HEK293 (cell line): ENCODE data around the gene TAS2R38.

Experiments
- GLI2 ChIP-seq: fragments of 450-650 bp; formaldehyde crosslinking; IDR thresholded peaks from 2 replicates; pipeline ENCODE4; 2017; ENCODE audit warnings: missing biosample characterization, missing genetic modification characterization, low read depth, borderline replicate concordance
- TCF7L2 ChIP-seq: IDR thresholded peaks from 2 replicates; pipeline ENCODE4 v1.6.1; 2011; ENCODE audit warnings: low read depth, mild to moderate bottlenecking, inconsistent platforms, low read length, moderate library complexity, borderline replicate concordance
- WT1 ChIP-seq: fragments of 450-650 bp; formaldehyde crosslinking; IDR thresholded peaks from 2 replicates; pipeline ENCODE4 v1.5.1; 2016; ENCODE audit warnings: missing biosample characterization, missing genetic modification characterization
- ZNF121 ChIP-seq: fragments of 450-650 bp; formaldehyde crosslinking; IDR thresholded peaks from 2 replicates; pipeline ENCODE4 v1.5.1; 2016; ENCODE audit warnings: missing biosample characterization, missing genetic modification characterization
- ZNF132 ChIP-seq: fragments of 450-650 bp; formaldehyde crosslinking; IDR thresholded peaks from 2 replicates; pipeline ENCODE4 v1.5.1; 2017; ENCODE audit warnings: missing biosample characterization, missing genetic modification characterization, borderline replicate concordance
- ZNF157 ChIP-seq: fragments of 450-650 bp; formaldehyde crosslinking; IDR thresholded peaks from 2 replicates; pipeline ENCODE4 v1.5.1; 2016; ENCODE audit warnings: missing biosample characterization, missing genetic modification characterization
- ZNF211 ChIP-seq: fragments of 450-650 bp; formaldehyde crosslinking; IDR thresholded peaks from 2 replicates; pipeline ENCODE4 v1.5.1; 2016; ENCODE audit warnings: low read depth, missing biosample characterization, missing genetic modification characterization
- ZNF292 ChIP-seq: fragments of 450-650 bp; formaldehyde crosslinking; IDR thresholded peaks from 2 replicates; pipeline ENCODE4 v1.5.1; 2016; ENCODE audit warnings: low read depth, missing biosample characterization, missing genetic modification characterization, borderline replicate concordance
- ZNF416 ChIP-seq: fragments of 450-650 bp; formaldehyde crosslinking; IDR thresholded peaks from 2 replicates; pipeline ENCODE4 v1.5.1; 2016; ENCODE audit warnings: missing biosample characterization, missing genetic modification characterization
- ZNF426 ChIP-seq: fragments of 450-650 bp; formaldehyde crosslinking; IDR thresholded peaks from 2 replicates; pipeline ENCODE4 v1.5.1; 2017; ENCODE audit warnings: missing biosample characterization, missing genetic modification characterization, mild to moderate bottlenecking, inconsistent platforms, moderate library complexity
- ZNF510 ChIP-seq: fragments of 450-650 bp; formaldehyde crosslinking; IDR thresholded peaks from 2 replicates; pipeline ENCODE4 v1.5.1; 2018; ENCODE audit warnings: mild to moderate bottlenecking, missing genetic modification characterization, missing biosample characterization; ENCODE audit not compliant: insufficient replicate concordance
- ZNF529 ChIP-seq: fragments of 450-650 bp; formaldehyde crosslinking; IDR thresholded peaks from 2 replicates; pipeline ENCODE4 v1.5.1; 2017; ENCODE audit warnings: missing genetic modification characterization, missing biosample characterization; ENCODE audit not compliant: insufficient replicate concordance
- ZNF596 ChIP-seq: fragments of 450-650 bp; IDR thresholded peaks from 2 replicates; pipeline ENCODE4 v1.5.0; 2018; ENCODE audit warnings: missing biosample characterization, mild to moderate bottlenecking, missing genetic modification characterization, moderate library complexity
- ZNF654 ChIP-seq: fragments of 450-650 bp; formaldehyde crosslinking; IDR thresholded peaks from 2 replicates; pipeline ENCODE4 v1.5.1; 2016; ENCODE audit warnings: low read depth, missing biosample characterization, missing genetic modification characterization
- TF ChIP-seq, protein P1 (sequence below): fragments of 450-650 bp; formaldehyde crosslinking; IDR thresholded peaks from 2 replicates; pipeline ENCODE4 v1.5.0; 2017; ENCODE audit warnings: missing biosample characterization, missing genetic modification characterization, borderline replicate concordance
- TF ChIP-seq, protein P2 (sequence below): fragments of 450-650 bp; formaldehyde crosslinking; IDR thresholded peaks from 2 replicates; pipeline ENCODE4 v1.5.1; 2017; ENCODE audit warnings: missing biosample characterization, missing genetic modification characterization
- TF ChIP-seq, protein P3 (sequence below): fragments of 450-650 bp; formaldehyde crosslinking; IDR thresholded peaks from 2 replicates; pipeline ENCODE4 v1.5.1; 2016; ENCODE audit warnings: missing biosample characterization, missing genetic modification characterization
- TF ChIP-seq, protein P4 (sequence below): fragments of 450-650 bp; formaldehyde crosslinking; IDR thresholded peaks from 2 replicates; pipeline ENCODE4 v1.5.1; 2016; ENCODE audit warnings: missing biosample characterization, missing genetic modification characterization
- TF ChIP-seq, protein P5 (sequence below): fragments of 450-650 bp; formaldehyde crosslinking; IDR thresholded peaks from 2 replicates; pipeline ENCODE4 v1.5.1; 2016; ENCODE audit warnings: missing biosample characterization, missing genetic modification characterization
- TF ChIP-seq, protein P6 (sequence below): fragments of 450-650 bp; formaldehyde crosslinking; IDR thresholded peaks from 2 replicates; pipeline ENCODE4 v1.5.1; 2016; ENCODE audit warnings: missing biosample characterization, missing genetic modification characterization
- TF ChIP-seq, protein P7 (sequence below): fragments of 450-650 bp; formaldehyde crosslinking; IDR thresholded peaks from 2 replicates; pipeline ENCODE4 v1.5.1; 2017; ENCODE audit warnings: missing biosample characterization, mild to moderate bottlenecking, missing genetic modification characterization, moderate library complexity

Gene TAS2R38

DNA sequence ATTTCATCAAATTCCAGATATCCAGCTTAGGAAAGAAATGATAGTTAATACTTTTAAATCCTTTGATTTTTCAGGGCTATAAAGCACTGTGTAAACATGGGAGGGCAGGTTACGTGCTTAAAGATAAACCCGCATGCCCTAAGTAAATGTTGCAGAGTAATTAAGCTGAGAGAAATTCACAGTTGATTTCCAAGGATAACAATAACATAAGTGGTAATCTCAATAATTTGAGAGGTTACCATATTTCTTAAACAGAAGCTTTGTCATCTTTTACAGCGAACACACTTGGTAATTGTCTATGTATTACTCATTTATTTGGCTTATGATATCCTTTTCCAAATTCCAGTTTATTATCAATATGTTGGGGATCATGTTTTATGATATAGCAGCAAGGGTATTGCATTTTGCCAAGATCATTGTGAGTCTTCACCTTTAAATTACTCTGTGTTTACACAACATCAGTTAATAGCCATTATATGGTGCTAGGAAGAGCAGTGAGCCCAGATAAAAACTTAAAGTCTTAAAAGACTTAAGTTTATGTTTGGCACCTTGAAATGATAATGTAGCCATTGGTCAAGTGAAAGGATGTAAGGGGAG lies 37.5 kb upstream of the TAS2R38 start (continued):
- TF ChIP-seq, protein P1, sequence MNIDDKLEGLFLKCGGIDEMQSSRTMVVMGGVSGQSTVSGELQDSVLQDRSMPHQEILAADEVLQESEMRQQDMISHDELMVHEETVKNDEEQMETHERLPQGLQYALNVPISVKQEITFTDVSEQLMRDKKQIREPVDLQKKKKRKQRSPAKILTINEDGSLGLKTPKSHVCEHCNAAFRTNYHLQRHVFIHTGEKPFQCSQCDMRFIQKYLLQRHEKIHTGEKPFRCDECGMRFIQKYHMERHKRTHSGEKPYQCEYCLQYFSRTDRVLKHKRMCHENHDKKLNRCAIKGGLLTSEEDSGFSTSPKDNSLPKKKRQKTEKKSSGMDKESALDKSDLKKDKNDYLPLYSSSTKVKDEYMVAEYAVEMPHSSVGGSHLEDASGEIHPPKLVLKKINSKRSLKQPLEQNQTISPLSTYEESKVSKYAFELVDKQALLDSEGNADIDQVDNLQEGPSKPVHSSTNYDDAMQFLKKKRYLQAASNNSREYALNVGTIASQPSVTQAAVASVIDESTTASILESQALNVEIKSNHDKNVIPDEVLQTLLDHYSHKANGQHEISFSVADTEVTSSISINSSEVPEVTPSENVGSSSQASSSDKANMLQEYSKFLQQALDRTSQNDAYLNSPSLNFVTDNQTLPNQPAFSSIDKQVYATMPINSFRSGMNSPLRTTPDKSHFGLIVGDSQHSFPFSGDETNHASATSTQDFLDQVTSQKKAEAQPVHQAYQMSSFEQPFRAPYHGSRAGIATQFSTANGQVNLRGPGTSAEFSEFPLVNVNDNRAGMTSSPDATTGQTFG = no peak
- TF ChIP-seq ZNF654 (tag by site-specific recombination) (no peak), ZNF596 (tag by site-specific recombination) (no peak), ZNF211 (tag by site-specific recombination) (no peak), ZNF292 (tag by site-specific recombination) (no peak), ZNF157 (no peak), GLI2 (0 out of 2 replicates have a peak, but pooled peaks have one; percentile 19), ZNF416 (tag by site-specific recombination) (no peak), ZNF510 (tag by site-specific recombination) (no peak), ZNF529 (tag by site-specific recombination) (no peak), ZNF121 (no peak), TCF7L2 (peak; percentile 94), ZNF426 (tag by site-specific recombination) (no peak), ZNF132 (tag by site-specific recombination) (no peak), WT1 (tag by site-specific recombination) (peak; percentile 87)
- TF ChIP-seq, protein P2, sequence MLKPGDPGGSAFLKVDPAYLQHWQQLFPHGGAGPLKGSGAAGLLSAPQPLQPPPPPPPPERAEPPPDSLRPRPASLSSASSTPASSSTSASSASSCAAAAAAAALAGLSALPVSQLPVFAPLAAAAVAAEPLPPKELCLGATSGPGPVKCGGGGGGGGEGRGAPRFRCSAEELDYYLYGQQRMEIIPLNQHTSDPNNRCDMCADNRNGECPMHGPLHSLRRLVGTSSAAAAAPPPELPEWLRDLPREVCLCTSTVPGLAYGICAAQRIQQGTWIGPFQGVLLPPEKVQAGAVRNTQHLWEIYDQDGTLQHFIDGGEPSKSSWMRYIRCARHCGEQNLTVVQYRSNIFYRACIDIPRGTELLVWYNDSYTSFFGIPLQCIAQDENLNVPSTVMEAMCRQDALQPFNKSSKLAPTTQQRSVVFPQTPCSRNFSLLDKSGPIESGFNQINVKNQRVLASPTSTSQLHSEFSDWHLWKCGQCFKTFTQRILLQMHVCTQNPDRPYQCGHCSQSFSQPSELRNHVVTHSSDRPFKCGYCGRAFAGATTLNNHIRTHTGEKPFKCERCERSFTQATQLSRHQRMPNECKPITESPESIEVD = 0 out of 2 replicates have a peak, but pooled peaks have one; percentile 27
- TF ChIP-seq, protein P3, sequence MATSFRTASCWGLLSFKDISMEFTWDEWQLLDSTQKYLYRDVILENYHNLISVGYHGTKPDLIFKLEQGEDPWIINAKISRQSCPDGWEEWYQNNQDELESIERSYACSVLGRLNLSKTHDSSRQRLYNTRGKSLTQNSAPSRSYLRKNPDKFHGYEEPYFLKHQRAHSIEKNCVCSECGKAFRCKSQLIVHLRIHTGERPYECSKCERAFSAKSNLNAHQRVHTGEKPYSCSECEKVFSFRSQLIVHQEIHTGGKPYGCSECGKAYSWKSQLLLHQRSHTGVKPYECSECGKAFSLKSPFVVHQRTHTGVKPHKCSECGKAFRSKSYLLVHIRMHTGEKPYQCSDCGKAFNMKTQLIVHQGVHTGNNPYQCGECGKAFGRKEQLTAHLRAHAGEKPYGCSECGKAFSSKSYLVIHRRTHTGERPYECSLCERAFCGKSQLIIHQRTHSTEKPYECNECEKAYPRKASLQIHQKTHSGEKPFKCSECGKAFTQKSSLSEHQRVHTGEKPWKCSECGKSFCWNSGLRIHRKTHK (tag by site-specific recombination) = no peak
- TF ChIP-seq, protein P4, sequence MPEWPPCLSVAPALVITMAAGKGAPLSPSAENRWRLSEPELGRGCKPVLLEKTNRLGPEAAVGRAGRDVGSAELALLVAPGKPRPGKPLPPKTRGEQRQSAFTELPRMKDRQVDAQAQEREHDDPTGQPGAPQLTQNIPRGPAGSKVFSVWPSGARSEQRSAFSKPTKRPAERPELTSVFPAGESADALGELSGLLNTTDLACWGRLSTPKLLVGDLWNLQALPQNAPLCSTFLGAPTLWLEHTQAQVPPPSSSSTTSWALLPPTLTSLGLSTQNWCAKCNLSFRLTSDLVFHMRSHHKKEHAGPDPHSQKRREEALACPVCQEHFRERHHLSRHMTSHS (tag by site-specific recombination) = no peak
- TF ChIP-seq, protein P5, sequence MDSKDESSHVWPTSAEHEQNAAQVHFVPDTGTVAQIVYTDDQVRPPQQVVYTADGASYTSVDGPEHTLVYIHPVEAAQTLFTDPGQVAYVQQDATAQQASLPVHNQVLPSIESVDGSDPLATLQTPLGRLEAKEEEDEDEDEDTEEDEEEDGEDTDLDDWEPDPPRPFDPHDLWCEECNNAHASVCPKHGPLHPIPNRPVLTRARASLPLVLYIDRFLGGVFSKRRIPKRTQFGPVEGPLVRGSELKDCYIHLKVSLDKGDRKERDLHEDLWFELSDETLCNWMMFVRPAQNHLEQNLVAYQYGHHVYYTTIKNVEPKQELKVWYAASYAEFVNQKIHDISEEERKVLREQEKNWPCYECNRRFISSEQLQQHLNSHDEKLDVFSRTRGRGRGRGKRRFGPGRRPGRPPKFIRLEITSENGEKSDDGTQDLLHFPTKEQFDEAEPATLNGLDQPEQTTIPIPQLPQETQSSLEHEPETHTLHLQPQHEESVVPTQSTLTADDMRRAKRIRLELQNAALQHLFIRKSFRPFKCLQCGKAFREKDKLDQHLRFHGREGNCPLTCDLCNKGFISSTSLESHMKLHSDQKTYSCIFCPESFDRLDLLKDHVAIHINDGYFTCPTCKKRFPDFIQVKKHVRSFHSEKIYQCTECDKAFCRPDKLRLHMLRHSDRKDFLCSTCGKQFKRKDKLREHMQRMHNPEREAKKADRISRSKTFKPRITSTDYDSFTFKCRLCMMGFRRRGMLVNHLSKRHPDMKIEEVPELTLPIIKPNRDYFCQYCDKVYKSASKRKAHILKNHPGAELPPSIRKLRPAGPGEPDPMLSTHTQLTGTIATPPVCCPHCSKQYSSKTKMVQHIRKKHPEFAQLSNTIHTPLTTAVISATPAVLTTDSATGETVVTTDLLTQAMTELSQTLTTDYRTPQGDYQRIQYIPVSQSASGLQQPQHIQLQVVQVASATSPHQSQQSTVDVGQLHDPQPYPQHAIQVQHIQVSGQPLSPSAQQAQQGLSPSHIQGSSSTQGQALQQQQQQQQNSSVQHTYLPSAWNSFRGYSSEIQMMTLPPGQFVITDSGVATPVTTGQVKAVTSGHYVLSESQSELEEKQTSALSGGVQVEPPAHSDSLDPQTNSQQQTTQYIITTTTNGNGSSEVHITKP (tag by site-specific recombination) = no peak
- TF ChIP-seq, protein P6, sequence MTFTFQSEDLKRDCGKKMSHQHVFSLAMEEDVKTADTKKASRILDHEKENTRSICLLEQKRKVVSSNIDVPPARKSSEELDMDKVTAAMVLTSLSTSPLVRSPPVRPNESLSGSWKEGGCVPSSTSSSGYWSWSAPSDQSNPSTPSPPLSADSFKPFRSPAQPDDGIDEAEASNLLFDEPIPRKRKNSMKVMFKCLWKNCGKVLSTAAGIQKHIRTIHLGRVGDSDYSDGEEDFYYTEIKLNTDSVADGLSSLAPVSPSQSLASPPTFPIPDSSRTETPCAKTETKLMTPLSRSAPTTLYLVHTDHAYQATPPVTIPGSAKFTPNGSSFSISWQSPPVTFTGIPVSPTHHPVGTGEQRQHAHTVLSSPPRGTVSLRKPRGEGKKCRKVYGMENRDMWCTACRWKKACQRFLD (tag by site-specific recombination) = no peak
- TF ChIP-seq, protein P7, sequence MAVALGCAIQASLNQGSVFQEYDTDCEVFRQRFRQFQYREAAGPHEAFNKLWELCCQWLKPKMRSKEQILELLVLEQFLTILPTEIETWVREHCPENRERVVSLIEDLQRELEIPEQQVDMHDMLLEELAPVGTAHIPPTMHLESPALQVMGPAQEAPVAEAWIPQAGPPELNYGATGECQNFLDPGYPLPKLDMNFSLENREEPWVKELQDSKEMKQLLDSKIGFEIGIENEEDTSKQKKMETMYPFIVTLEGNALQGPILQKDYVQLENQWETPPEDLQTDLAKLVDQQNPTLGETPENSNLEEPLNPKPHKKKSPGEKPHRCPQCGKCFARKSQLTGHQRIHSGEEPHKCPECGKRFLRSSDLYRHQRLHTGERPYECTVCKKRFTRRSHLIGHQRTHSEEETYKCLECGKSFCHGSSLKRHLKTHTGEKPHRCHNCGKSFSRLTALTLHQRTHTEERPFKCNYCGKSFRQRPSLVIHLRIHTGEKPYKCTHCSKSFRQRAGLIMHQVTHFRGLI (tag by site-specific recombination) = no peak
